PFSK-1 (cell line): ENCODE data around the gene DCC.

Experiments used
- FOXP2 ChIP-seq: optimal IDR thresholded peaks from 2 replicates; pipeline ENCODE3; 2011; ENCODE audit warnings: borderline replicate concordance, control low read depth, inconsistent platforms; ENCODE audit not compliant: insufficient read depth; ENCODE audit errors: extremely low read length, extremely low read depth
- POLR2AphosphoS5 ChIP-seq: IDR thresholded peaks from 2 replicates; pipeline ENCODE4 v1.6.1; 2012; ENCODE audit warnings: low read depth, mild to moderate bottlenecking, control low read depth, low read length, moderate library complexity
- SIN3A ChIP-seq: IDR thresholded peaks from 2 replicates; pipeline ENCODE4 v1.6.1; 2012; ENCODE audit warnings: mild to moderate bottlenecking, low read length, moderate library complexity, borderline replicate concordance; ENCODE audit not compliant: insufficient read depth
- TAF1 ChIP-seq: IDR thresholded peaks from 2 replicates; pipeline ENCODE4 v1.6.1; 2012; ENCODE audit warnings: low read length, control low read depth, borderline replicate concordance; ENCODE audit not compliant: insufficient read depth
- TF ChIP-seq, protein P1 (sequence below), 2 experiments: IDR thresholded peaks; 2 replicates each; pipeline versions ENCODE4 v1.6.1 to v1.8.0; 2011 to 2012; ENCODE audit warnings: low read depth in 2 of 2, low read length in 2 of 2, control low read depth in 1 of 2, inconsistent platforms in 1 of 2, mild to moderate bottlenecking in 1 of 2, moderate library complexity in 1 of 2; ENCODE audit not compliant: insufficient read depth in 1 of 2

Gene DCC

DNA sequence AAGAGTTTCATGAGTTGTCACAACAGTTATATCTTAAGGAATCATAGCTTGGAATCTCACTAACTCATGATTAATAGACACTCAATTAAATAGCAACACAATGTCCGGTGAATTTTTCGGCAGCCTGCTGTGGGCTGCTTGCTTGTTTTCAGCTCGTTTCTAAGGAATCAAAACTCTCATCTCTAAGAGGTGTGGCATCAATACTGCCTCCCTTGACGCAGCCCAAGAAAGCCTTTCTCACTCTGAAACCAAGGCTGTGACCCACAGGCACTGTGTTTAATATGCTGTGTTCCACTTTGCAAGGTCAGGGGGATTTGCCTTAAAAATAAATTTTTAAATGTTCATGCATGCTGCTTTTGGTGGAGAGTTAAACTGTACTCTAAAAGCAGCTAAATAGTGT is 5.4 kb downstream of the DCC start:
- TF ChIP-seq FOXP2 (no peak), POLR2AphosphoS5 (no peak), TAF1 (no peak), SIN3A (no peak)
- TF ChIP-seq, protein P1, sequence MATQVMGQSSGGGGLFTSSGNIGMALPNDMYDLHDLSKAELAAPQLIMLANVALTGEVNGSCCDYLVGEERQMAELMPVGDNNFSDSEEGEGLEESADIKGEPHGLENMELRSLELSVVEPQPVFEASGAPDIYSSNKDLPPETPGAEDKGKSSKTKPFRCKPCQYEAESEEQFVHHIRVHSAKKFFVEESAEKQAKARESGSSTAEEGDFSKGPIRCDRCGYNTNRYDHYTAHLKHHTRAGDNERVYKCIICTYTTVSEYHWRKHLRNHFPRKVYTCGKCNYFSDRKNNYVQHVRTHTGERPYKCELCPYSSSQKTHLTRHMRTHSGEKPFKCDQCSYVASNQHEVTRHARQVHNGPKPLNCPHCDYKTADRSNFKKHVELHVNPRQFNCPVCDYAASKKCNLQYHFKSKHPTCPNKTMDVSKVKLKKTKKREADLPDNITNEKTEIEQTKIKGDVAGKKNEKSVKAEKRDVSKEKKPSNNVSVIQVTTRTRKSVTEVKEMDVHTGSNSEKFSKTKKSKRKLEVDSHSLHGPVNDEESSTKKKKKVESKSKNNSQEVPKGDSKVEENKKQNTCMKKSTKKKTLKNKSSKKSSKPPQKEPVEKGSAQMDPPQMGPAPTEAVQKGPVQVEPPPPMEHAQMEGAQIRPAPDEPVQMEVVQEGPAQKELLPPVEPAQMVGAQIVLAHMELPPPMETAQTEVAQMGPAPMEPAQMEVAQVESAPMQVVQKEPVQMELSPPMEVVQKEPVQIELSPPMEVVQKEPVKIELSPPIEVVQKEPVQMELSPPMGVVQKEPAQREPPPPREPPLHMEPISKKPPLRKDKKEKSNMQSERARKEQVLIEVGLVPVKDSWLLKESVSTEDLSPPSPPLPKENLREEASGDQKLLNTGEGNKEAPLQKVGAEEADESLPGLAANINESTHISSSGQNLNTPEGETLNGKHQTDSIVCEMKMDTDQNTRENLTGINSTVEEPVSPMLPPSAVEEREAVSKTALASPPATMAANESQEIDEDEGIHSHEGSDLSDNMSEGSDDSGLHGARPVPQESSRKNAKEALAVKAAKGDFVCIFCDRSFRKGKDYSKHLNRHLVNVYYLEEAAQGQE (IDR thresholded peaks at IDR 0.05; ENCODE audit: insufficient read depth in 1 of 2, low read depth in 2 of 2, low read length in 2 of 2): no peak

DNA sequence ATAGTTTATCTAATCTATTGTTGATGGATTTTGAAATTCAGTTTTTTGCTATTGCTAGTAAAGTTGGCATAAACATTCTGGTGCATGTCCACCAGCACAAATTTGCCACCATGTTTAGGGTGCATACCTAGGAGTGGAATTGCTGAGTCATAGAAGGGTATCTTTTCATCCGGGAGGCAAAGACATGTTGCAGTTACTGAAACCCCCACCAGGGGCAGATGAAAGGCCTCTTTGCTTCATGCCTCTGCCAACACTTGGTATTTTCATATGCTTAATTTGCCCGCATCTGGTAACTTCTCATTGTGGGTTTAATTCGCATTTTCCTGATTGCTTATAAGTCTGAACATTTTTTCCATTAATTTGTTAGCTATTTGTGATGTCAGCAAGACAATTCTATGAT is 8.2 kb downstream of the DCC start:
- TF ChIP-seq POLR2AphosphoS5 (no peak), TAF1 (no peak), SIN3A (no peak), FOXP2 (no peak)
- TF ChIP-seq, protein P1 (IDR thresholded peaks at IDR 0.05; ENCODE audit: insufficient read depth in 1 of 2, low read depth in 2 of 2, low read length in 2 of 2): no peak

DNA sequence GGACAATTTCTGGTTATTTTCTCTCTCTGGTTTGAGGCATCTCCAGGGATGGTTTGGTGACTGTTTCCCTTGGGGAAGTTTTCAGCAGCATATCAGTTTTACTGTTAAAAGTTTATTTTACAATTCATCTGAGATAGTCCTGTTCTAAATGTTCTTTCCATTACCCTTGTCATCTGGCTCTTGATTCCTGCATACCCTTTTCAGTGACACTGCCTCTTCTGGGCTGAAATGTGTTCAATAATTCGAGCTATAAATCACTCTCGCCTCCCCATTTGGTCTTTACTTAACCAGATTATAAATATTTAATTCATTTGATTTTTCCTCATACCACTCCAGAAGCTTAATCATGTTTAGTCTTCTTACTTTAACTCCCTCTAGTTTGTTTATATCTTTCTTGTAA is 9.5 kb downstream of the DCC start:
- no peak for TF ChIP-seq TAF1
- TF ChIP-seq SIN3A: no peak
- TF ChIP-seq, protein P1 (IDR thresholded peaks at IDR 0.05; ENCODE audit: insufficient read depth in 1 of 2, low read depth in 2 of 2, low read length in 2 of 2): no peak
- no peak for TF ChIP-seq FOXP2
- no peak for TF ChIP-seq POLR2AphosphoS5

DNA sequence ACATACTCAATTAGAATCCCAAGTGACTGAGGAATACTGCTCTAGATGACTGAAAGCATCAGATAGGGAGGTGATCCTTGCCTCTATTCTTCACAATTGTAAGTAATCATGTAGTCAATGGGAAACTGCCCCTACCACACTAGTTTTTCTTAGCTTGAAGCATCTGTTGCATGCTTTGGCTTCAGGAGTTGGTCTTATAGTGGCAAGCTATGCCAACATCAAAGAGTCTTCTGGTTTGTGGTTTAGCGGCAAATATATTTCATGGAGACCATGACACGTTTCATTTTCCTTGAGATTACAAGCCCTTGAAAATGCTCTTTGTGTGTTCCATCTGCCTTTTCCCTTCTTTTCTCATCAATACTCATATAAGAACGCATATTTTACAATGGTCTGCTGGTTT is 12.9 kb downstream of the DCC start:
- TF ChIP-seq SIN3A (no peak), POLR2AphosphoS5 (no peak), TAF1 (no peak), FOXP2 (no peak)
- TF ChIP-seq, protein P1 (IDR thresholded peaks at IDR 0.05; ENCODE audit: insufficient read depth in 1 of 2, low read depth in 2 of 2, low read length in 2 of 2): no peak

DNA sequence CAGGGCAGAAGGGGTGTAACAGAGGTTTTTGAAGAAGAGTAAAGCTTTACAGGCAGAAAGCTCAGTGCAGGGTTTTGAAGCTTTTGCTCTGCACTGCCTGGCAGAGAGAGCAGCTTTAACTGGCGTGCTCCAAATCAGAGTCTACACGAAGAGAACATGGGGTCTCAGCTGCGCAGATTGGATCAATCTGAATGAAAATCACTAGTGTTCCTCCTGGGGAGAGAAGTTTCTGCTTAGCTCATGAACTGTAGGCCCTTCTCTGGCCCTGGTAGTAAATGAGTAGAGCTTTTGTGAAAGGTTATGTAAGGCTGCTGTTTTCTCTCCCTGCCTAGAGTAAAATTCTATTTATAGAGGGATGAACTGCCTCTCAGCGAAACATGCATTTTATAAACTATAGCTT is 13.6 kb downstream of the DCC start:
- TF ChIP-seq FOXP2: no peak
- no peak for TF ChIP-seq SIN3A
- TF ChIP-seq POLR2AphosphoS5: no peak
- TF ChIP-seq TAF1: no peak

DNA sequence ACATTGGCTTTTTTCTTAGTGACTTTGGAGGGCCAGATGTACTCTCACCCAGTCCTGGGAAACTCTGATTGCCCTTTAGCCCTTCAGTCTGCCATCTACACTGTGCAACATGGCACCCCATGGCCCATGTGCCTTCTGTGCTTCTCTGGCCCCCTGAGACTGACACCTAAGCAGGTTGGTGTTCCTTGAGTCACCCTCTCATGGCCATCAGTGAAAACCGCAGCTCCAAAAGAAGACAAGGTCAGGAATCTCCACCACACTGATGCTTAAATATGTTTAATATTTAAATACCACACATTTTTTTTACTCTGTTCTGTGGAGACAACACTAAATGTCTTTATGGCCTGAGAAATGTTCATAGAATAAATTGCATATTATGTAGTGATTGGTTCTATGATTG is 23.9 kb downstream of the DCC start:
- TF ChIP-seq, protein P1 (IDR thresholded peaks at IDR 0.05; ENCODE audit: insufficient read depth in 1 of 2, low read depth in 2 of 2, low read length in 2 of 2): no peak
- no peak for TF ChIP-seq FOXP2
- TF ChIP-seq POLR2AphosphoS5: no peak
- no peak for TF ChIP-seq TAF1
- TF ChIP-seq SIN3A: no peak
